VCaP (cell line): Measurements from ENCODE around the gene CALHM4.

ENCODE experiments used
- H3K27ac ChIP-seq: fragments of 450-650 bp; 2 replicates; pipeline ENCODE4 v1.5.1; 2017
- CTCF ChIP-seq: fragments of 450-650 bp; conservative IDR thresholded peaks from 2 replicates; pipeline ENCODE4 v1.5.1; 2017; ENCODE audit warnings: mild to moderate bottlenecking, moderate library complexity

Gene CALHM4

GRCh38 chr6:116557893-116558292 lies 4.3 kb downstream of the CALHM4 start:
- H3K27ac ChIP-seq, result peak overlapping the region; percentile 57
- no peak for TF ChIP-seq CTCF

GRCh38 chr6:116560130-116560529 lies 6.6 kb downstream of the CALHM4 start:
- H3K27ac ChIP-seq, result no peak overlapping the region
- TF ChIP-seq CTCF, result no peak

- peak; percentile 92 for TF ChIP-seq CTCF
- no peak overlapping the region for H3K27ac ChIP-seq
These were observed 7.9 kb downstream of the CALHM4 start for GRCh38 chr6:116561377-116562018.

- no peak for TF ChIP-seq CTCF
- H3K27ac ChIP-seq, result no peak overlapping the region
These were observed 8.5 kb downstream of the CALHM4 start for GRCh38 chr6:116562019-116562403.

GRCh38 chr6:116562614-116563013 lies 9.1 kb downstream of the CALHM4 start:
- no peak for TF ChIP-seq CTCF
- no peak overlapping the region for H3K27ac ChIP-seq

GRCh38 chr6:116563830-116564229 lies 10.3 kb downstream of the CALHM4 start:
- no peak overlapping the region for H3K27ac ChIP-seq
- no peak for TF ChIP-seq CTCF

- TF ChIP-seq CTCF, result no peak
- H3K27ac ChIP-seq, result no peak overlapping the region
These were observed 10.8 kb downstream of the CALHM4 start for GRCh38 chr6:116564311-116564710.
